ENCODE results near the gene TLE3. TPM values are rescaled to one million over a fixed set of nuclear protein-coding genes. Genes with fewer than 3 reads are reported as not detected.

Gene TLE3
- total and polyA plus RNA-seq, 2 of the 13 experiments (the other 11 are each of a cell fraction or from before 2014, with no cell fraction given): 11.9 to 13.8 TPM

- peaks cover 8 to 19% of the 10 kb centered on the region in 2 experiments; a peak in 4 of 5 replicates for H3K36me3 ChIP-seq (replicated peaks in 1 of 2; ENCODE audit: control insufficient read depth in 1 of 2, insufficient read depth in 2 of 2, low read length in 2 of 2)
- peaks cover 52% of the 10 kb centered on the region for H3K79me2 ChIP-seq (ENCODE audit: insufficient read depth, low read length)
- peak overlapping the region; percentile 96 for H3K4me2 ChIP-seq (ENCODE audit: low read depth, low read length)
- intact Hi-C loops (cut with micrococcal nuclease; ENCODE audit: unreplicated experiment): loop anchor here (5.0 kb wide), 2 partner anchors 102 to 503 kb away; no protein-coding TSS in a partner anchor
- H3K27me3 ChIP-seq (ENCODE audit: control insufficient read depth in 1 of 2, insufficient read depth in 2 of 2, low read length in 2 of 2): peaks cover 0 to under 1% of the 10 kb centered on the region in 2 experiments; a peak in 1 of 5 replicates
- peak overlapping the region; percentile 81 for H3K9ac ChIP-seq (ENCODE audit: insufficient read depth, low read depth, low read length)
- FAIRE-seq: no peak
- 65% methylated on average over 16 of the region's 66 CpGs for WGBS (ENCODE audit: low lambda C conversion rate)
- H3K4me3 ChIP-seq (replicated peaks in 1 of 3; ENCODE audit: insufficient read depth in 1 of 3, low read depth in 2 of 3, low read length in 3 of 3): peak overlapping the region; percentile 83 to 88 (median 84)
- H4K20me1 ChIP-seq (ENCODE audit: insufficient read depth, low read length): peaks cover 58% of the 10 kb centered on the region
- no peak for DNase-seq (ENCODE audit: low spot score)
- no peaks in the 10 kb centered on the region for H3K9me3 ChIP-seq (ENCODE audit: low read length)
- H3K27ac ChIP-seq (ENCODE audit: extremely low read length, insufficient read depth, low read length): no peak overlapping the region
- ChIA-PET POLR2A (interaction anchor here (12.3 kb wide), 1 partner anchor 18 kb away, joined by 152 read pairs; no protein-coding TSS in a partner anchor), CTCF (ENCODE audit: low intra/inter-chr PET ratio, low total read pairs) (no interaction called here)
- no peak overlapping the region for H2AFZ ChIP-seq (ENCODE audit: low read length)
- ATAC-seq: no peak
- no TSS peak for BruUV-seq (replicated peaks)
- peaks cover 69% of the 10 kb centered on the region for H3K4me1 ChIP-seq (ENCODE audit: insufficient read depth, low read length)
- in situ Hi-C loops (cut with HindIII; ENCODE audit: extremely low pct_ligation_motif_present, low pct_unique_long_range_greater_than_20kb): loop anchor here (25.0 kb wide), 1 partner anchor 633 kb away; the partner anchor contains the start of gene RPLP1
- TF ChIP-seq NCOA2 (CRISPR knock-in tag; IDR thresholded peaks at IDR 0.05) (no peak), ZBTB38 (CRISPR knock-in tag; IDR thresholded peaks at IDR 0.05) (peak; percentile 32; the same call in 1 of the 2 replicates), ZBTB7B (CRISPR knock-in tag; IDR thresholded peaks at IDR 0.05) (no peak), STAG1 (CRISPR knock-in tag; IDR thresholded peaks at IDR 0.05) (no peak), DNMT3B (CRISPR knock-in tag; conservative IDR thresholded peaks at IDR 0.05) (no peak), REPIN1 (CRISPR knock-in tag; IDR thresholded peaks at IDR 0.05; ENCODE audit: borderline replicate concordance, low read depth) (no peak), NFRKB (IDR thresholded peaks at IDR 0.05) (no peak), ZNF552 (CRISPR knock-in tag; IDR thresholded peaks at IDR 0.05; ENCODE audit: borderline replicate concordance) (no peak), AGO2 (optimal IDR thresholded peaks at IDR 0.05; ENCODE audit: low read depth, low read length) (peak; percentile 48), ZFP62 (CRISPR knock-in tag; IDR thresholded peaks at IDR 0.05) (no peak), CENPT (CRISPR knock-in tag; IDR thresholded peaks at IDR 0.05; ENCODE audit: low read depth) (no peak), ZC3H13 (CRISPR knock-in tag; IDR thresholded peaks at IDR 0.05) (0 out of 2 replicates have a peak, but pooled peaks have one; percentile 12), ZNF788 (CRISPR knock-in tag; IDR thresholded peaks at IDR 0.05; ENCODE audit: borderline replicate concordance) (no peak), E2F5 (CRISPR knock-in tag; conservative IDR thresholded peaks at IDR 0.05) (no peak), SNAPC2 (CRISPR knock-in tag; IDR thresholded peaks at IDR 0.05) (no peak), EED (CRISPR knock-in tag; IDR thresholded peaks at IDR 0.05) (no peak), NCOA1 (CRISPR knock-in tag; IDR thresholded peaks at IDR 0.05) (no peak), ZNF496 (CRISPR knock-in tag; IDR thresholded peaks at IDR 0.05; ENCODE audit: insufficient replicate concordance) (no peak), FOXP4 (CRISPR knock-in tag; IDR thresholded peaks at IDR 0.05) (no peak), GABPB1 (CRISPR knock-in tag; IDR thresholded peaks at IDR 0.05) (peak; percentile 9; the same call in 1 of the 2 replicates), ZNF30 (CRISPR knock-in tag; IDR thresholded peaks at IDR 0.05) (no peak)
Measured at GRCh38 chr15:70095408-70096214, 2.1 kb downstream of the TLE3 start.
